Measurements from ENCODE around the gene PAFAH2. TPM values are rescaled to one million over a fixed set of nuclear protein-coding genes. Genes with fewer than 3 reads are reported as not detected.

PAFAH2 gene
- total RNA-seq, 4 donors from 2014 or later, result 11.8 to 23.0 (median 17.1) TPM

- H3K4me3 ChIP-seq (ENCODE audit: low read depth, poor library complexity, severe bottlenecking), result no peak overlapping the region
- intact Hi-C loops (cut with DNase I; ENCODE audit: low total_unique reads), result no loop called here
- TF ChIP-seq POLR2A (IDR thresholded peaks at IDR 0.05) (no peak), CTCF (IDR thresholded peaks at IDR 0.05) (no peak)
- 82 to 84% methylated on average over 5 of the region's 5 CpGs for WGBS, 2 donors
- DNase-seq (ENCODE audit: low spot score in 2 of 2), result no peak
Measured at GRCh38 chr1:26025060-26025459, 27.2 kb upstream of the PAFAH2 start.

- WGBS, 2 donors, result 86 to 88% methylated on average over 5 of the region's 5 CpGs
- no peak overlapping the region for H3K4me3 ChIP-seq (ENCODE audit: low read depth, poor library complexity, severe bottlenecking)
- TF ChIP-seq POLR2A (IDR thresholded peaks at IDR 0.05) (no peak), CTCF (IDR thresholded peaks at IDR 0.05) (no peak)
- intact Hi-C loops (cut with DNase I; ENCODE audit: low total_unique reads), result no loop called here
- DNase-seq (ENCODE audit: low spot score in 2 of 2), result no peak
Measured at GRCh38 chr1:26023826-26024225, 26.0 kb upstream of the PAFAH2 start.

- TF ChIP-seq POLR2A (IDR thresholded peaks at IDR 0.05), result no peak
- no peak for TF ChIP-seq CTCF (IDR thresholded peaks at IDR 0.05)
- intact Hi-C loops (cut with DNase I; ENCODE audit: low total_unique reads), result no loop called here
- DNase-seq (ENCODE audit: low spot score in 2 of 2), result no peak
- no peak overlapping the region for H3K4me3 ChIP-seq (ENCODE audit: low read depth, poor library complexity, severe bottlenecking)
- WGBS, 2 donors, result 67 to 75% methylated on average over 13 of the region's 13 CpGs
Measured at GRCh38 chr1:26023009-26023408, 25.1 kb upstream of the PAFAH2 start.

- WGBS, 2 donors, result 46 to 58% methylated on average over 3 to 6 of the region's 8 CpGs
- intact Hi-C loops (cut with DNase I; ENCODE audit: low total_unique reads), result no loop called here
Measured at GRCh38 chr1:26022404-26022779, 24.5 kb upstream of the PAFAH2 start.

GRCh38 chr1:26021647-26022403 lies 24.0 kb upstream of the PAFAH2 start, which contains the start of gene EXTL1:
Gene EXTL1, plus strand, starts transcription at chr1:26021775. Its CDS starts 872 bp downstream, at chr1:26022647.
- TF ChIP-seq CTCF (IDR thresholded peaks at IDR 0.05), result no peak
- WGBS, 2 donors, result 41 to 56% methylated on average over 10 to 13 of the region's 15 CpGs
- intact Hi-C loops (cut with DNase I; ENCODE audit: low total_unique reads), result no loop called here
- DNase-seq (ENCODE audit: low spot score in 2 of 2), result no peak
- no peak within 1 kb of the TSS for H3K4me3 ChIP-seq (ENCODE audit: low read depth, poor library complexity, severe bottlenecking)

More at GRCh38 chr1:26022404-26022779, 24.5 kb upstream of the PAFAH2 start:
- no peak overlapping the region for H3K4me3 ChIP-seq (ENCODE audit: low read depth, poor library complexity, severe bottlenecking)
- no peak for DNase-seq (ENCODE audit: low spot score in 2 of 2)
- no peak for TF ChIP-seq POLR2A (IDR thresholded peaks at IDR 0.05)
- TF ChIP-seq CTCF (IDR thresholded peaks at IDR 0.05), result no peak
